ENCODE measurements around the gene RCAN3. TPM values are rescaled to one million over a fixed set of nuclear protein-coding genes. Genes with fewer than 3 reads are reported as not detected.
A peak's percentile ranks its signal among the peaks of the same experiment; 100 is the strongest.

RCAN3 gene
- total RNA-seq, 2 donors from 2014 or later = 152 to 160 TPM

GRCh38 chr1:24564695-24565094, 62.1 kb downstream of the RCAN3 start:
- peaks cover 4% of the 10 kb centered on the region for H3K27me3 Mint-ChIP-seq
- H3K4me1 Mint-ChIP-seq = no peaks in the 10 kb centered on the region
- H3K9me3 ChIP-seq (ENCODE audit: control insufficient read depth, low read length, poor library complexity, severe bottlenecking) = no peaks in the 10 kb centered on the region
- H3K4me3 Mint-ChIP-seq = no peak overlapping the region
- DNase-seq = no peak
- ATAC-seq = no peak
- no peak overlapping the region for H3K27ac Mint-ChIP-seq
- H3K36me3 Mint-ChIP-seq (ENCODE audit: low read depth) = no peaks in the 10 kb centered on the region

GRCh38 chr1:24566236-24566867, 63.7 kb downstream of the RCAN3 start:
- H3K36me3 Mint-ChIP-seq (ENCODE audit: low read depth) = no peaks in the 10 kb centered on the region
- ATAC-seq (no peak), DNase-seq (no peak)
- no peaks in the 10 kb centered on the region for H3K9me3 ChIP-seq (ENCODE audit: control insufficient read depth, low read length, poor library complexity, severe bottlenecking)
- H3K4me1 Mint-ChIP-seq = no peaks in the 10 kb centered on the region
- peaks cover 4% of the 10 kb centered on the region for H3K27me3 Mint-ChIP-seq
- no peak overlapping the region for H3K27ac Mint-ChIP-seq
- no peak overlapping the region for H3K4me3 Mint-ChIP-seq

GRCh38 chr1:24567792-24568388, 65.3 kb downstream of the RCAN3 start:
- ATAC-seq (peak; percentile 28), DNase-seq (no peak)
- H3K4me1 Mint-ChIP-seq = no peaks in the 10 kb centered on the region
- no peak overlapping the region for H3K4me3 Mint-ChIP-seq
- peaks cover under 1% of the 10 kb centered on the region for H3K27me3 Mint-ChIP-seq
- no peaks in the 10 kb centered on the region for H3K36me3 Mint-ChIP-seq (ENCODE audit: low read depth)
- H3K9me3 ChIP-seq (ENCODE audit: control insufficient read depth, low read length, poor library complexity, severe bottlenecking) = no peaks in the 10 kb centered on the region
- peak overlapping the region; percentile 57 for H3K27ac Mint-ChIP-seq

- ATAC-seq = no peak
- no peak for DNase-seq
- Mint-ChIP-seq H3K36me3 (ENCODE audit: low read depth) (no peaks in the 10 kb centered on the region), H3K4me3 (no peak overlapping the region), H3K27ac (peak overlapping the region; percentile 57), H3K4me1 (no peaks in the 10 kb centered on the region), H3K27me3 (no peaks in the 10 kb centered on the region)
- no peaks in the 10 kb centered on the region for H3K9me3 ChIP-seq (ENCODE audit: control insufficient read depth, low read length, poor library complexity, severe bottlenecking)
Measured at GRCh38 chr1:24568475-24568874, 65.8 kb downstream of the RCAN3 start.

GRCh38 chr1:24570265-24571125, 67.9 kb downstream of the RCAN3 start:
- H3K9me3 ChIP-seq (ENCODE audit: control insufficient read depth, low read length, poor library complexity, severe bottlenecking) = no peaks in the 10 kb centered on the region
- H3K27ac Mint-ChIP-seq = no peak overlapping the region
- no peaks in the 10 kb centered on the region for H3K27me3 Mint-ChIP-seq
- no peaks in the 10 kb centered on the region for H3K4me1 Mint-ChIP-seq
- ATAC-seq = no peak
- H3K36me3 Mint-ChIP-seq (ENCODE audit: low read depth) = no peaks in the 10 kb centered on the region
- no peak for DNase-seq
- H3K4me3 Mint-ChIP-seq = no peak overlapping the region

GRCh38 chr1:24572301-24572700, 69.7 kb downstream of the RCAN3 start:
- Mint-ChIP-seq H3K36me3 (ENCODE audit: low read depth) (no peaks in the 10 kb centered on the region), H3K4me1 (no peaks in the 10 kb centered on the region), H3K27ac (no peak overlapping the region), H3K27me3 (no peaks in the 10 kb centered on the region), H3K4me3 (no peak overlapping the region)
- DNase-seq = no peak
- H3K9me3 ChIP-seq (ENCODE audit: control insufficient read depth, low read length, poor library complexity, severe bottlenecking) = no peaks in the 10 kb centered on the region
- ATAC-seq = no peak

- ATAC-seq = no peak
- no peaks in the 10 kb centered on the region for H3K27me3 Mint-ChIP-seq
- no peaks in the 10 kb centered on the region for H3K4me1 Mint-ChIP-seq
- no peaks in the 10 kb centered on the region for H3K36me3 Mint-ChIP-seq (ENCODE audit: low read depth)
- H3K9me3 ChIP-seq (ENCODE audit: control insufficient read depth, low read length, poor library complexity, severe bottlenecking) = no peaks in the 10 kb centered on the region
- no peak overlapping the region for H3K4me3 Mint-ChIP-seq
- H3K27ac Mint-ChIP-seq = peak overlapping the region; percentile 47
- no peak for DNase-seq
Measured at GRCh38 chr1:24575905-24576587, 73.4 kb downstream of the RCAN3 start.

- H3K9me3 ChIP-seq (ENCODE audit: control insufficient read depth, low read length, poor library complexity, severe bottlenecking) = no peaks in the 10 kb centered on the region
- Mint-ChIP-seq H3K36me3 (ENCODE audit: low read depth) (peaks cover 2% of the 10 kb centered on the region), H3K27me3 (peaks cover 4% of the 10 kb centered on the region), H3K4me3 (no peak overlapping the region), H3K4me1 (no peaks in the 10 kb centered on the region), H3K27ac (no peak overlapping the region)
- DNase-seq (no peak), ATAC-seq (no peak)
Measured at GRCh38 chr1:24578846-24579245, 76.2 kb downstream of the RCAN3 start.

- no peak for ATAC-seq
- Mint-ChIP-seq H3K36me3 (ENCODE audit: low read depth) (peaks cover 2% of the 10 kb centered on the region), H3K4me3 (no peak overlapping the region), H3K27ac (no peak overlapping the region), H3K27me3 (peaks cover 13% of the 10 kb centered on the region), H3K4me1 (peaks cover 2% of the 10 kb centered on the region)
- H3K9me3 ChIP-seq (ENCODE audit: control insufficient read depth, low read length, poor library complexity, severe bottlenecking) = no peaks in the 10 kb centered on the region
- DNase-seq = no peak
Measured at GRCh38 chr1:24580756-24581155, 78.1 kb downstream of the RCAN3 start.

- Mint-ChIP-seq H3K36me3 (ENCODE audit: low read depth) (peaks cover 2% of the 10 kb centered on the region), H3K27me3 (peaks cover 16% of the 10 kb centered on the region), H3K27ac (peak overlapping the region; percentile 24), H3K4me1 (peaks cover 6% of the 10 kb centered on the region), H3K4me3 (no peak overlapping the region)
- DNase-seq (no peak), ATAC-seq (no peak)
- no peaks in the 10 kb centered on the region for H3K9me3 ChIP-seq (ENCODE audit: control insufficient read depth, low read length, poor library complexity, severe bottlenecking)
Measured at GRCh38 chr1:24584171-24584647, 81.6 kb downstream of the RCAN3 start.

- ATAC-seq = no peak
- DNase-seq = no peak
- H3K9me3 ChIP-seq (ENCODE audit: control insufficient read depth, low read length, poor library complexity, severe bottlenecking) = no peaks in the 10 kb centered on the region
- peaks cover 2% of the 10 kb centered on the region for H3K36me3 Mint-ChIP-seq (ENCODE audit: low read depth)
- H3K4me3 Mint-ChIP-seq = no peak overlapping the region
- peaks cover 16% of the 10 kb centered on the region for H3K27me3 Mint-ChIP-seq
- peaks cover 6% of the 10 kb centered on the region for H3K4me1 Mint-ChIP-seq
- H3K27ac Mint-ChIP-seq = no peak overlapping the region
Measured at GRCh38 chr1:24586119-24586518, 83.5 kb downstream of the RCAN3 start.

- Mint-ChIP-seq H3K4me1 (peaks cover 8% of the 10 kb centered on the region), H3K4me3 (no peak overlapping the region), H3K27me3 (peaks cover 22% of the 10 kb centered on the region), H3K36me3 (ENCODE audit: low read depth) (peaks cover 1% of the 10 kb centered on the region), H3K27ac (peak overlapping the region; percentile 78)
- DNase-seq (peak in 2 of 3 donors; percentile 10 to 54), ATAC-seq (peak; percentile 98)
- no peaks in the 10 kb centered on the region for H3K9me3 ChIP-seq (ENCODE audit: control insufficient read depth, low read length, poor library complexity, severe bottlenecking)
Measured at GRCh38 chr1:24586970-24587820, 84.6 kb downstream of the RCAN3 start.

All from T-helper 17 cell (primary cell).